HG03139 (cell line): Measurements from ENCODE around the gene CAMK2A.

Source experiments
- ATAC-seq: cut with Tn5 transposase; IDR thresholded peaks from one replicate; pipeline ENCODE4 v1.9.1; 2021; ENCODE audit not compliant: unreplicated experiment

CAMK2A gene

DNA sequence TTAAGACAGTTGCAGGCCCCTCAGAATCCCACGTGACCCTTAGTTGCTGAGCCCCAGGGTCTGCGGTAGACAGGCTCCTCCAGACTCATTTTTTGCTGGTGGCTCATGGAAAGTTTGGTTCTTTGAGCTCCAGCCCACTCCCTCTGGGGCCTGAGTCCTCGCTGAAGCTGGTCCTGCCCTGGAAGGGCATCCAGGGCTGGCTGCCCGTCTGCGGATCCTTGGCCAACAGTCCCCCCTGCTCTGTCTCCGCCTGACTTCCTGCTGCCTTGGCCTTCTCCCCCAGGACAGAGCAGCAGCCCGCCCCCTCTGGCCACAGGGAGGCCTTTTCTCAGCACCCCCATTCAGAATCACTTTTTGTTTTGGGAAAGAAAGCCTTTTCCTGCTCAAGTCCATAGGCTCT lies 75.3 kb downstream of the CAMK2A start:
- no peak for ATAC-seq

DNA sequence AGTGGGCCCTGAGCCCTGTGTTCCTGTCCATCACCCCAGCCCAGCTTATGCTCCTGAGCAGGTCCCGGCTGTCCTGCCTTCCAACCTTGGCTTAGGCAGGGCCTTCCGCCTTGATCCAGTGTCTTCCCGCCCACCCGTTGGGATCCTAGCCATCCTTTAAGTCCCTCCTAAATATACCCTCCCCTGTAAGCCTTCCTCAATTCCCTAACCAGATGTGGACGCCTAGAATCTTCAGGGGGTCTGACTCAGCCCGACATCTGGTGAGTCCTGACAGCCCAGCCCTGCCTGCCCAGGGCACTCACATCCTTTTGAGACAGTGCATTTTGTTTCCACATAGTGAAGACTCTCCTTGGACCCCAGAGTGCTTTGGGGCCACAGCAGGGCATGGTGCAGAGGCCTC lies 76.0 kb downstream of the CAMK2A start:
- no peak for ATAC-seq

DNA sequence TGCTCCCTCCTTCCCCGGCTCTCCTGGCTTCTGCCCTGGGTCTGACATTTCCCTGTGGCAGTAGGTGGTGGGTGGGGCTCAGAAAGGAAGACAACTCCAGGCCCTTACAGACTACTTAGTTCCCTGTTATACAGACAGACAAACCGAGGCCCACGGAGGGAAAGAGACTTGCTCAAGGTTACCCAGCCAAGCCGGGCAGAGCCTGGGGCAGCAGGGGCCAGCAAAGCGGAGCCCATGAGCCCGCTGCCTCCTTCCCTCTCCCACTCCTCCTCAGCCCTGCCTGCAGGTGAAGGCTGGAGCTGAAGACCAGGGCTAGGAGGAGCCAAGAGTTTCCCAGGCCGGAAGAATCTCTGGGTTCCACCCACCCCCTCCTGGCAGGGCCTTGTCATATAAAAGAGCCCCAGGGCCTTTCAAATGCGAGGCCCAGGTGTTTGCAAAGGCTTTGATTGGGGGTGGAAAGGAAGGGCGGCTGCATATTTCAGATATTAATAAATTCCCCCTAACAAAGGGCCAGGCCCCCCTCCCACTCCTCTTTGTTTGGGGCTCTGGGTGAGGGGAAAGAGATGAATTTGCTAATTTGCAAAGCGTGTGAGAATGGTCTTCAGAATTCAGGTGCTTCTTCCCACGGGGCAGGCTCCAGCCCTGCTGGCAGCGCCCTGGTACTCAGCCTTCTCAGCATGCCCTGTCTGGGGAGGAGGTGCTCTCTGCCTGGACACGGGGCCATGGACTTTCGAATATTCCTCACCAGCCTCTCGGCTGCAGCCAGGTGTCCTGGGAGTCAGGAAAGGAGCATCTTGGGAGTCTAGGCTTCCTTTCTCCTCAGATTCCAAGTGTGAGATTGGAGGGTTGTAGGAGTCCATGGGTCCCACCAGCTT lies 78.2 kb downstream of the CAMK2A start:
- no peak for ATAC-seq

DNA sequence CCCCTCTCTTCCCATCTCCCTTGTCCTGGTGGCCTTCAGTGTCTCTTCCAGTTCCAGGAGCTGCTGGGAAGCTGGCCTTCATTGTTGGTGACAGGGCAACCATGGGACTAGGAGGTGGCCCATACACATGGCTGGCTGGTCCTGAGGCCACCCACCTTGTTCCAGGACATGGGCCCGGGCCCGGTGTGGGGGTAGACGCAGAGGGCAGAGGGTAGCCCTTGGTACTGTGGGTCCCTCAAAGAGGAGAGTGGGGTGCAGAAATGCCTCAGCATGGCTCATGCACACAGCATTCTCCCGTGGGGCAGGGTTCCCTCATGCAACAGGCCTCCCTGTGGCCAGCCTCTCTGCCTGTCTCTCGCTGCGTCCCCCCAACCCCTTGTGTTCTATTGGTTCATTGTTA lies 78.9 kb downstream of the CAMK2A start:
- no peak for ATAC-seq

DNA sequence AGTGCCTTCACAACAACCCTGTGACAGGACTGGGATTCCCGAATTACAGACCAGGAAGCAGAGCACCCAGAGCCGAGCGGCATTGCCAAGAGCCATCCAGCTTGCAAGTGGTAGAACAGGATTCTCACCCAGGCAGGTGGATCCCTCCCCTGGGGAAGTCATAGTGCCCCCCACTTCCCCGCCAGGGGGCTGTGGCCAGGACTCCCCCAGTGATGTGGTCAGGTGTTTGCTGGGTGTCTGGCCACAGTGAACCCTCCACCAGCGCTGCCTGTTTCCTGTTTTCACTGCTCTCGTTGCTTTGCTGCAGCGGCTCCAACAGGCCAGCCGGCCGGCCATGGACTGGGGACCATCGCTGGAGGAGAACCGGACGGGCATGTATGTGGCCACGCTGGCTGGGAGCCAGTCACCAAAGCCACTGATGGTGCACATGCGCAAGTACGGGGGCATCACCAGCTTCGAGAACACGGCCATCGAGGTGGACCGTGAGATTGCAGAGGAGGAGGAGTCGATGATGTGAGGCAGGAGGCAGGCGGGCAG lies 80.4 kb downstream of the CAMK2A start:
- no peak for ATAC-seq

DNA sequence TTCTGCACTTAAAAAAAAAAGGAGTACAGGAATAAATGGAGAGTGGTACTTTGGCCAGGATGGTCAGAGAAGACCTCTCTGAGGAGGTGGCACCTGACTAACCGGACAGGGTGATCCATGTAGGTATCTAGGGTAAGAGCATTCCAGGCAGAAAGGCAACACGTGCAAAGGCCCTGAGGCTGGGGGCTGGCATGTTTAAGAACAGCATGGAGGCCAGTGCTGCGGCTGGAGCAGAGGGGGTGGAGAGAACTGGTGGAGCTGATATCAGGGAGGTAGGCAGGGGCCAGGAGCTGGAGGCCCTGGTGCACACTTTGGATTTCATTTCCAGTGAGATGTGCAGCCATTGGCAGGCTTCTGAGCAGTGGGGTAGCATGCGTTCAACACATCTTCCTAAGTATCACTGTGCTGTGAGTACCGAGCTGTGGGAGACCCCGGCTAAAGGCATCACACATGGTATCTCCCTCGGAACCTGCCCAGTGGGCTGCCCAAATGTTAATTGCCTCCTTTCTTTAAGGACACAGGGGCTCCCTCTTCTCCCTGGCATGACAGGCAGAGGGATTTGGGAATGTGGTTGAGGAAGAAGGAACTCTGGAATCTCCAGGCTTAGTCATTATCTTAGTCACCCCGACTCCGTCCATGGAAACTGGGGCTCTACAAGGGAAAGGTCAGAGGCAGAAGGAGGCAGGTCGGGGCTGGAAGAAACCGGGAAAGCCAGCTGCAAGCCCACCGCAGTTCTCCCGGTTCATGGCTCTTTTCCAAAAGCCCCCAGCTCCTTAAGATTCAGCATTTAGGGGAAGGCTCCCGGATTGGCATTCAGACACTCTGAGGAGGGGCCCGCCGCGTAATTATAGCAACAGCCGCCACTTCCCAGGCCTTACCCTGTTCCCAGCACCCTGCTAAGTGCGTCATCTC lies 81.1 kb downstream of the CAMK2A start:
- ATAC-seq: no peak

DNA sequence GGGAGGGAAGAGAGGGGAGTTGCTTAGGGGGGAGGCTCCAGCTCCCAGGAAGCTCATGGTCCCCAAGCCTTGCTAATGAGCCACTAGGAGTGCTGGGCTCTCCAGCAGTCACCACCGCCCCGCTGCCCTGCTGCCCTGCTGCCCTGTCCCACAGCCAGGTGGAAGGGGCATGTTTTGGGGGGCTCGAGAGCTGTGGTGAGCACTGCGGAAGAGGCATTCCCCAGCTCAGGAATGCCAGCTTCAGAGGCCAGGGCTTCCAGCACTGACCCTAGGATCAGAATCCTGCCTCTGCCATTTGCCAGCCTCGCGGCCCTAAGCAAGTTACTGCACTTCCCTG lies 82.8 kb downstream of the CAMK2A start:
- no peak for ATAC-seq

DNA sequence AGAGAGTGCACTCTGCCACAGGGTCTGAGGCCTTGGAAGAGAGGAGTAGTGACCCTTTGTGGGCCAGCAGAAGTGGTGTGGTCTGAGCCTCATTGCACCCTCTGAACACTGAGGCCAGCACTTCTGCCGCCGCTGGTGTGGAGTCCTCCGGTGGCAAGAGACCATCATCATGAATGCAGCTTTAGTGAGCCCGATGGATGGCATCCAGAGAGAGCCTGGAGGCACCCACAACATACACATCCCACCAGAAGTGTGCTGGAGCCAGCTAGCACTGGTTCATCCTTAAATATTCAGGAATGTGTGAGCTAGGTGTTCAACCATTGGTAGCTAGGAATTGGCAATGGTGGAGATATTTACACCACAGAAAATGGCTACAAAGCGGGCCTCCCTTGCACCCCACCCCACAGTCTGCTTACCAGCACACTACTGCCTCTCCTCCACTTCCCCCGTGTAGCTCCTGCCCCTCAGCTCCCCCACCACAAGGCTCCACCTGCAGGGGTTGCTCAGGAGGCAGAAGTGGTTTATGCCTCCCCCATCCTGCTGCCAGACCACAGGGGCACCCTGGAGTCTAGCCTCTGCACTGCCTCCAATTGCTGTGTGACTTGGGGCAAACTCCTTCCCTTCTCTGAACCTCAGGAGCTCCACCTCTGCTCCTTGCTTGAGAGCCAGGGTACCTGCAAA lies 83.3 kb downstream of the CAMK2A start:
- no peak for ATAC-seq

DNA sequence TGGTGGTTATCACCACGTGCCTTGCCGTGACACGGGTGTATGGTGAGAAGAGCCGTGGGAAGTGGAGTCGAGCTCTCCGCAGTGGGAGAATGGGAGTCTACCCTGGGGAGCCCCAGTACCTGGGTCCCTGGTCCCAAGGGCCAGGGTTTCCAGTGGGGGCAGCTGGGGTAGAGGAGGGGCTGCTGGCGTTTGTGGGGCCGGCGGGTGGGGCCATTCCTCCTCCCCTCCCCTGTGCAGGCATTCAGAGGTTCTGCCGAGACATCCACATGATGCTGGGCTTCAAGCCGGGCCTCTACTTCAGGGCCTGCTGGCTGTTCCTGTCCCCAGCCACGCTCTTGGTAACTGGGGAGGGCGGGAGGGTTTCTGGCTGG lies 85.0 kb downstream of the CAMK2A start:
- ATAC-seq: no peak

DNA sequence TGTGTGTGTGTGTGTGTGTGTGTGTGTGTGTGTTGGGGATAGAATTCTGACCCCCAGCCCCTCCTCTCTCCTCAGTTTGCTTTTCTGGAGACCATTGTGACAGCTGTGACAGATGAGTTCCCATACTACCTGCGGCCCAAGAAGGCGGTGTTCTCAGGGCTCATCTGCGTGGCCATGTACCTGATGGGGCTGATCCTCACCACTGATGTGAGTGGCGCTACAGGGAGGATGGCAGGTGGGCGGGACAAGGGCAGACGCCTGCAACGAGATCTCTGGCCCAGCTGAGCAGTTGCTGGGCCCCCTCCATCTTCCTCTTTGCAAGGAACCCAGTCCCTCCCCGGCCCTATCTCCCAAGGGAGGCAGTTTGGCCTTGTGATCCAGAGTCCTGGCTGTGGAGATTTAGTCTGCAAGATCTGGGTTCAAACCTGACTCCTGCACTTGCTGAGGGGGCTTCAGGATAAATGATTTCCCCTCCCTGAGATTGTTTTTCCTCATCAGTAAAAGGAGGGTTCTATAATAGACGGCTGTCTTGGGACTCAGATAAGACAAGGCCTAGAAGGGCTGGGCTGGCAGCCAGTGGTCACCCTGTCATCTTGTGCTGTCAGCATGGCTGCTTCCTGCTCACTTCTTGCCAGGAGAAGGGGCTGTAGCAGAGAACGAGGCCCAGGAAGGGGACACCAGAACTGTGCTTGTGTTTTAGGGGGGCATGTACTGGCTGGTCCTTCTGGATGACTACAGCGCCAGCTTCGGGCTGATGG lies 85.6 kb downstream of the CAMK2A start:
- ATAC-seq: no peak

DNA sequence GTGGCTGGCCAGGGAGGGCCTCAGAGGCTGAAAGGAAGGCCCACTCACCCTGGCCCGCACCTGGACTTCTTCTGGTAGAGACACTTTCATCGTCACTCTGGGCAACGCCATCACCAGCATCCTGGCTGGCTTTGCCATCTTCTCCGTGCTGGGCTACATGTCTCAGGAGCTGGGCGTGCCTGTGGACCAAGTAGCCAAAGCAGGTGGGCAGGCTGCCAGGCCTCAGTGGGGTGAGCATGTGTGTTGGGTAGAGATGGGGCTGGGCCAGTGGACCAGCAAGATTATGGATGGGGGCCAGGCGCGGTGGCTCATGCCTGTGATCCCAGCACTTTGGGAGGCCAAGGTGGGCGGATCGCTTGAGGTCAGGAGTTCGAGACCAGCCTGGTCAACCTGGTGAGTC lies 87.1 kb downstream of the CAMK2A start:
- no peak for ATAC-seq

DNA sequence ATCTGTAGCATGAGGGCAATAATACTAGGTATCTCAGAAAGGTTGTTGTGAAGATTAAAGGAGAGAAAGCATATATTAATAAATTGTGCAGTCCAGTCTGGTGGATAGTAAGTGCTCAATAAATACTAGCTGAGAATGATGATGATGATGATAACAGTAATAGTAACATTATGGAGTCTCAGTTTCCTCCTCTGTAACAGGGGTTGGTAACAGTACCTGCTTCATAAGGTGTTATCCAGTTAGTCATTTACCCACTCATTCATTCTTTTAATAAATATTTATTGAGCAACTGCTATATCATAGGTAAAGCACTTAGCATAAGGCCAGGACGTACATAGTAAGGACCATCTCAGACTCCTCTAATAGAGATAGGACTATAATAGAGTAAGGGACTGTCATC lies 92.1 kb downstream of the CAMK2A start:
- no peak for ATAC-seq

DNA sequence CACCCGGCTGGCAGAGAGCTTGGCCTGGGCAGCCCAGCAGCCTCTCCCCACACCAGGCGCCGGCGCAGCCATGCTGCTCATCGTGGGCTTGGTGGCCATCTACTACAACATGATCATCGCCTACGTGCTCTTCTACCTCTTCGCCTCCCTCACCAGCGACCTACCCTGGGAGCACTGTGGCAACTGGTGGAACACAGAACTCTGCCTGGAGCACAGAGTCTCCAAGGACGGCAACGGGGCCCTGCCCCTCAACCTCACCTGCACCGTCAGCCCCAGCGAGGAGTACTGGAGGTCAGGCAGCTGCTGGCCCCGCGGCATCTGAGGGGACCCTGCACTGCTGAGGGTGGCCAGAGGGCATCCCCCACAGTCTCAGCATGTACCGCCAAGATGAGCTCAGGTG lies 92.6 kb downstream of the CAMK2A start:
- no peak for ATAC-seq

DNA sequence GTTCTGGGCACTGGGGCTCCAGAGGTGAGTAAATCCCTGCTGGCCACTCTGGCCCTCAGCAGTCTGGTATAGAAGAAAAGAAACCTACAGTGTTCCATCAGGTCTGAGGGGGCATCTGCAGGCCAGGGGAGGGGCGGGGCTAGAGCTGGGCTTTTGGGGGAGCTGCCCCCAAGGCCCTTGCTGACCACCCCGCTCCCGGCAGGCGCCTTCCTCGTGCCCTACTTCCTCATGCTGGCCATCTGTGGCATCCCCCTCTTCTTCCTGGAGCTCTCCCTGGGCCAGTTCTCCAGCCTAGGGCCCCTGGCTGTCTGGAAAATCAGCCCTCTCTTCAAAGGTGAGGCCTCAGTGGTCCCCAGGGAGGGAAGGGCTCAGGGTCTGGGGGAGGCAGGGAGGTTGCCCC lies 93.1 kb downstream of the CAMK2A start:
- no peak for ATAC-seq

DNA sequence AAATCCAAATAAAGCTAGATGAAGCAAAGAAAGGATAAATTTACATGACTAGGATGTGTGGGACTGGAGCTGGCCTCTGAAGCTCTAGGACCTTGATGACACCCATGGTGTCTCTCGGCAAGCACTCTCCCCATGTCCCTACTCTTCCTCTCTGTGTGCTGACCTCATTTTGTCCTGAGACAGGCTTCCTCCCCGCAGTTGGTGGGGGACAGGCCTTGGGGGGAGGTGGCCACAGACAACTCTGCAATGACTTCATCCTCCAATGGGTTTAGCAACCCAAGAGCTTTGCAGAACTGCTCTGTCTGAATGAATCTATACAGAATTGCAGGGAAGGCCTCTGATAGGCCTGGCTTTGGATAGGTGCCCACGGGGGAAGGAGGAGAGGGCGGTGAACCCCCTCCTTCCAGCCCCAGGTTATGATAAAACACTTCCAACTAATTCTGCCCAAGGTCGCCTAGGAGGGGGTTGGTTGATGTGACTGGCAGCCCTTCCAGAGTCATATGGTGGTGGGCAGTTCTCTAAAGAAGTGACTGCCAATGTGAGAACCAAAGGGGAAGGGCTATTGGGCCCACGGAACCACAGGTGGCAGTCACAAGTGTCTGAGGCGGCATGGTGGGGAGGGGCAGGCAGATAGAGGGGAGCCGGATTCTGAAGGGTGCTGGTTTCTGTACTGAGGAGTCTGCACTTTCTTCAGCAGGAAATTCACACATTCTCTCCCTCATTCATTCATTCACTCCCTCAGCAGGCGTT lies 93.7 kb downstream of the CAMK2A start:
- no peak for ATAC-seq

DNA sequence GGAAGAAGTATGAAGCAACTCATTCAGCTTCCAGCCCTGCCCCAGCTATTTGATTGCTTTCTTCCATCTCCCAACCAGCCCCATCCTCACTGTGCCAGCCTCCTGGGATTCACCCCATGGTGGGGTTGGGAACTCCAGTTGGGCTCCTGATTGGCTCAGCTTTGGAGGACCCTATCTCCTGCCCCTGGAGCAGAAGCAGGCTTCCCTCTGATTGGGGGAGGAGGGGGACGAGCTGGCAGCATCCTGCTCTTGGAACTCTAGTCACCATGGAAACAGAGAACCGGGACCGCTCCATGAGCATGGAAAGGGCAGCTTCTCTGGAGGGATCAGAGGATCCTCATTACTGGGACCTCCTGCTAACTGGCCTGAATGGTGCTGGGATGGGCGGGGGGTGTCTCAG lies 97.1 kb downstream of the CAMK2A start:
- ATAC-seq: no peak

DNA sequence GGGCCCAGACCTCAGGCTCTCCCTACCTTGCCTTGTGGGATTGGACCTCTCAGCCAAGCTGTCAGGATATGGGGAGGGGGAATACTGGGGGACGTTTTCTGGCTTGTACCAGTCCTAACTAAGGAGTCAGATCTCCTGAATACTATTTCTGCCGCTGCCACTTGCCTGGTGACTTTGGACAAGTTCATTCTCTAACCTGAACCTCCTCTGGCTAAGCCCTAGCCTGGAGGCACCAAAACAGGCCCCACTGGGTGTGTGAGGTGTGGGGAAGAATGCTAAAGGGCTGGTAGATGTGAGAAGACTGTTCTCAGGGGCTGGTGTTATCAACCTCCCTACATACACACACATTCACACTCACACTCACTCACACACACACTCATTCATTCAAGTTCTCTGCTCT lies 98.6 kb downstream of the CAMK2A start:
- ATAC-seq: no peak

DNA sequence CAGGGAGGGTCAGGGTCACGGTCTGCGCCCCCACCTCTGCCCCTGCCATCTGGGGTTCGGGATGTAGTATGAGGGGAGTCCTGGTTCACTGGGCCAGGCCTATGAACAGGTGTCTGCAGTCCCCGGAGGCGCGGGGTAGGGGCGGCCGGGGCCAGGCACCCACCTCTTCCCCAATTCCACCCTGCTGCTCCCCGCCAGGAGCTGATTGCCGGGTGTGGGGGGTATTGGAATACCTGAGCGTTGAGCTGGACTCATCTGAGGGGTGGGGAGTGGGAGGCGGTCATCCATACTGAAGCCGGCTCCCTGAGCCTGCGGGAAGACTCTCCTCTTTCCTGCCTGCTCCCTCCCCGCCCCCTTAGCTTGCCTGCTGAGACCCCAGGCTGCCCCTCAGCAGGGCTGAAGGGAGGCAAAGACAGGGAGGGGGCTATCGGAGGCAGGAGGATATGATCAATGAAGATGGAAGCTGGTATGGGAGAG lies 99.0 kb downstream of the CAMK2A start:
- no peak for ATAC-seq

DNA sequence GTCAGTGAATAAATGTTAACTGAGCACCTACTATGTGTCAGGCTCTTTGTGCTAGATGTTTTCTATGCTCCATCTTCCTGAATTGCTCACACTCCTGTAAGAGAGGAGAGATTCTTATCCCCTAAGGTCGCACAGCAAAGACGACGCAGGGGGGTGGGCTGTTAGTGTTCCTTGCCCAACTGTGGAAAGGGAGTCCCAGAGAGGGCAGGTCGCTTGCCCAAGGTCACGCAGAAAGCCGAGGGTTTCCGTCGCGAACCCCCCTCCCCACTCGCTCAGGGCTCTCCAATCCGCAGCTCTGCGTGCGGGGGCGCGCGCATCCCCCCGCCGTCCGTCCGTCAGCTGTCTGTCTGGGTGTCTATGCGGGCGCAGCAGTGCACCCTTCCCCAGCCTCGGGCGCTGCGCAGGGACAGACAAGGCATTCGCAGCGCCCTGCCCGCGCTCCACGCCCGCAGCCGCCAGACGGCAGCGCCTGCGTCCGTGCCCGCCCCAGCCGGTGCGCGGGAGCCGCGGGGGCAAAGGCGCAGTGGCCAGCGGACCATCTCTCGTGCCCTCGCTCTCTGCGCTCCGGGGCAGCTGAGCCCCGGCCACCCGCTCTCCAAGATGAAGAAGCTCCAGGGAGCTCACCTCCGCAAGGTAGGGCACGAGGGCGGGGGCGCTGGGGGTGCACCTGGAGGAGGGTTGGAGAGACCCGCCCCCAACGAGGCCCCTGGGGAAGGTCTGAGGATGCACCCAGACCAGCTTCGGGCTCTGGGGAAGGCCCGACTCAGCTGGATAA lies 99.7 kb downstream of the CAMK2A start, which contains the start of gene SLC6A7:
TSS of gene SLC6A7 (plus strand) at position 335 of the 775 bp plus-strand sequence. CDS start at position 601, 266 bp downstream.
- no peak for ATAC-seq
